LNCaP clone FGC (cell line): ENCODE results near the gene MYO1F.

Experiments used
- DNase-seq: peaks from one replicate; pipeline ENCODE4 v3.0.0-alpha.2; 2011; ENCODE audit warnings: low read depth
- H3K4me3 ChIP-seq: 2 replicates; pipeline ENCODE4 v1.5.1; 2011; ENCODE audit warnings: mild to moderate bottlenecking, low read depth, low read length, control low read depth
- TF ChIP-seq, protein P1 (sequence below): IDR thresholded peaks from 2 replicates; pipeline ENCODE4 v1.5.1; 2012; ENCODE audit warnings: mild to moderate bottlenecking; ENCODE audit not compliant: control insufficient read depth, insufficient read depth; ENCODE audit errors: extremely low read depth

MYO1F gene

DNA sequence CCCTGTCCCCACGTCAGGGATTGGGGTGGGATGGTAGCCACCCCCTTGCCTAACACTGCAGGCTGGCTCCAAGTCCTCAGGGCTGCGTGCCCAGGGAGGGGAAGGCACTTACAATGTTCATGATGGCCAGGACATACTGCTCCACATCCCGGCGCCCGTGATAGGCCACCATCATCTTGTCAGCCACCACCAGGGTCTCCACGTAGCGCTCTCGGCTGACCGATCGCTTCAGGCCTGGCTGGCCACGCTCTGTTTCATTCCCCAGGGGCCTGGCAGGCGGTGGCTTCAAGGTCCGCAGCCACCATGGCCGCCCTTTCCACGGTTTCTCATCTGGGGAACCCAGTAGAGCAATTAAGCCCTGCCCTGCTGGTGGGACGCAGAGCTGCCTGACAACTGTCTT is 23.6 kb upstream of the MYO1F start:
- no peak for DNase-seq
- no peak overlapping the region for H3K4me3 ChIP-seq
- TF ChIP-seq, protein P1, sequence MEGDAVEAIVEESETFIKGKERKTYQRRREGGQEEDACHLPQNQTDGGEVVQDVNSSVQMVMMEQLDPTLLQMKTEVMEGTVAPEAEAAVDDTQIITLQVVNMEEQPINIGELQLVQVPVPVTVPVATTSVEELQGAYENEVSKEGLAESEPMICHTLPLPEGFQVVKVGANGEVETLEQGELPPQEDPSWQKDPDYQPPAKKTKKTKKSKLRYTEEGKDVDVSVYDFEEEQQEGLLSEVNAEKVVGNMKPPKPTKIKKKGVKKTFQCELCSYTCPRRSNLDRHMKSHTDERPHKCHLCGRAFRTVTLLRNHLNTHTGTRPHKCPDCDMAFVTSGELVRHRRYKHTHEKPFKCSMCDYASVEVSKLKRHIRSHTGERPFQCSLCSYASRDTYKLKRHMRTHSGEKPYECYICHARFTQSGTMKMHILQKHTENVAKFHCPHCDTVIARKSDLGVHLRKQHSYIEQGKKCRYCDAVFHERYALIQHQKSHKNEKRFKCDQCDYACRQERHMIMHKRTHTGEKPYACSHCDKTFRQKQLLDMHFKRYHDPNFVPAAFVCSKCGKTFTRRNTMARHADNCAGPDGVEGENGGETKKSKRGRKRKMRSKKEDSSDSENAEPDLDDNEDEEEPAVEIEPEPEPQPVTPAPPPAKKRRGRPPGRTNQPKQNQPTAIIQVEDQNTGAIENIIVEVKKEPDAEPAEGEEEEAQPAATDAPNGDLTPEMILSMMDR: no peak

GRCh38 chr19:8600064-8600463 is 22.8 kb upstream of the MYO1F start:
- DNase-seq: no peak
- TF ChIP-seq, protein P1: no peak

GRCh38 chr19:8596168-8596567 is 18.9 kb upstream of the MYO1F start:
- H3K4me3 ChIP-seq: no peak overlapping the region
- DNase-seq: no peak
- TF ChIP-seq, protein P1: no peak

More at GRCh38 chr19:8600064-8600463, 22.8 kb upstream of the MYO1F start:
- no peak overlapping the region for H3K4me3 ChIP-seq

DNA sequence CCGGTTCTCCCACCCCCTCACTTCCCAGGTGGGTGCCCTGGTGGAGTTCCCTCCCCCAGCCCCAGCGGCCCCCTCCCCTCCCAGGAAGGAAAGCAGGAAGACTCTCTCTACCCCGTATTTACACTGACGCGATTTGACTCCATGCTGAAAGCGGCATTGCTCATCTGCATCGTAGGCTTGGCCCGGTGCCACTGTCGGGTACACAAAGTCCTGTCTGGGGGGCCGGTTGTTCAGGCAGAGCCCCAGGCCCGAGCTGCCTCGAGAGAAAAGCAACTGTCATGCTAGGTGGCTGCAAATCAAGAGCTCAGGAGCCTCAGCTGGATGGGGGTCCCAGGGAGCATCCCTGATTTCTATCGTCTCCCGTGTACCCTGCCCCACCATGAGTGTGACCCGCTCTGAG is 18.4 kb upstream of the MYO1F start:
- DNase-seq: no peak
- no peak overlapping the region for H3K4me3 ChIP-seq
- TF ChIP-seq, protein P1: no peak

DNA sequence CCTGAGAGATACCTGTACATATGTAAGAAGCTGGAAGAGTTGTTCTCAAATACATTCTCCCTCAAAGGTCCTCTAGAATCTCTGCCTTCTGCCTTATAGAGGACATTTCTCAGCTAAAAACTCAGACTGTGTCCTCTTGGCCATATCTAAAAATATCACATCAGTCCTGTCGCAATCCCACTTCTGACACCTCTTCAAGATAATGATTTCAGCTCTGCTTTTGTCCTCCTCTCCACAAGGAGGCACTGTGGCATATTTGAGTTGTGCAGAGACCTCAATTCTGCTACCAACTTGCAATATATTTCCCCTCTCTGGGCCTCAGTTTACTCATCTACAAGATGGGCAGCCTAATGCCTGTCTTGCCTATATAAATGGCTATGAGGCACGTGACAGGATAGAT is 16.7 kb upstream of the MYO1F start:
- TF ChIP-seq, protein P1: no peak
- no peak for DNase-seq
- H3K4me3 ChIP-seq: no peak overlapping the region

DNA sequence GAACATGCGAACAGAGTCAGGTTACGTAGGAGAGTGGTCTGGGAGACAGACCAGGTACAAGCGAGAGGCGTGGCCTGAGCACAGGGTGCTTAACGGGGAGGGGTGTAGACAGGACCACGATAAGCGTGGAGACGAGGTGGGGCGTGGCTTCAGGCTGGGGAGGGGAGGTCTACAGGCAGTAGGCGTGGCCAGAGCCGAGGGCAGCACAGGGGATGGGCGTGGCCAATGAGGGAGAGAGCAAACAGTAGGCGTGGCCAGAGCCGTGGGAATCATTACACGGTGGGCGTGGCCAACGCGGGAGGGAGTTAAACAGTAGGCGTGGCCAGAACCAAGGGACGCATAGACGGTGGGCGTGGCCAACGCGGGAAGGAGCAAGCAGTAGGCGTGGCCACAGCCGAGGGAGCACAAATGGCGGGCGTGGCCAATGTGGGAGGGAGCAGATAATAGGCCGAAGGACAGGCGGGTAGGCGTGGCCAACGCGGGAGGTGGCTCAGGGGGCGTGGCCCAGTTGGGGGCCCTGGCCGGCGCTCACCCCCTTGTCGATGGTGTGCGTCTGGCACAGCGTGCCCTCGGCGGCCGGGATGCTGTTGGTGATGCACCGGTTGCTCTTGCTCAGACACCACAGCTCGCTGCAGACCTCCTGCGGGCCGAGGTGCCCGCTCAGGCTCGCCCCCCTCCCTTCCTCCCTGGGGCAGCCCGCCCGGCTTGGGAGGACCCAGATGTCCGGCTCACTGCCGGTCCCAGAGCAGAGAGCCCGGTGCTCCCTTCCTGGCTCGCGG is 15.2 kb upstream of the MYO1F start:
- no peak for DNase-seq
- TF ChIP-seq, protein P1: no peak

More for the DNA sequence above, 15.2 kb upstream of the MYO1F start:
- H3K4me3 ChIP-seq: no peak overlapping the region
